Neuron (in vitro differentiated cells): ENCODE results near the gene KDELR3.

ENCODE experiments used
- H2AFZ ChIP-seq: one replicate; pipeline ENCODE4 v1.6.1; 2013; ENCODE audit warnings: low read depth, mild to moderate bottlenecking, inconsistent platforms, low read length, moderate library complexity
- H3K27me3 ChIP-seq: one replicate; pipeline ENCODE4 v1.6.1; 2013; ENCODE audit warnings: low read length; ENCODE audit not compliant: insufficient read depth
- H3K36me3 ChIP-seq: one replicate; pipeline ENCODE4 v1.6.1; 2013; ENCODE audit warnings: low read length; ENCODE audit not compliant: insufficient read depth
- H3K4me1 ChIP-seq: one replicate; pipeline ENCODE4 v1.6.1; 2013; ENCODE audit warnings: low read length; ENCODE audit not compliant: insufficient read depth
- H3K4me3 ChIP-seq: 2 replicates; pipeline ENCODE4 v1.5.1; 2013; ENCODE audit warnings: mild to moderate bottlenecking, low read length, moderate library complexity
- H3K9me3 ChIP-seq: one replicate; pipeline ENCODE4 v1.6.1; 2013; ENCODE audit warnings: low read length

KDELR3 gene

DNA sequence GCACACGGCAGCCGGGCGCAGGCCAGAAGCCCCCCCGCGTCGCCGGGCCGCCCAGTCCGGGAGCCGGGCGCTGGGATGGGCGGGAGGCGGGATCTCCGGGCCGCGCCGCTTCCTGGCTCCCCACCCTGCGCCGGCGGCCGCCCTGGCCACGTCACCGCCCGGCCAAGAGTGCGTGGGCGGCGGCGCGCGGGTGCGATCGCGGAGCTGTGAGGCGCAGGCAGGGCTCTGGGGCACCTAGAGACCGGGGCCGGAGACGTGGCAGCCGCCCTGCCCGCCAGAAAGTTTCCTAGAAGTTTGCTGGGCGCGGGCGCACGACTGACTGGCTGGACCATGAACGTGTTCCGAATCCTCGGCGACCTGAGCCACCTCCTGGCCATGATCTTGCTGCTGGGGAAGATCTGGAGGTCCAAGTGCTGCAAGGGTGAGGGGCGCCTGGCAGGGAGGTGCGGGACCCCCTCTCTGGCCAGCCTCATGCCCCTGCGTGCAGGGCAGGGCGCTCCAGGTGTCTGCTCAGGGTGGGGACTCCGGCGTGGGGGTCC lies at the start of gene KDELR3:
TSS of gene KDELR3 (plus strand) at position 193 of the 539 bp plus-strand sequence. CDS start at position 331, 138 bp downstream.
- Histone ChIP-seq H3K27me3 (peaks cover 43% of the 10 kb centered on the region), H3K4me3 (peak within 1 kb of the TSS; percentile 26), H3K36me3 (no peaks in the 10 kb centered on the region)

DNA sequence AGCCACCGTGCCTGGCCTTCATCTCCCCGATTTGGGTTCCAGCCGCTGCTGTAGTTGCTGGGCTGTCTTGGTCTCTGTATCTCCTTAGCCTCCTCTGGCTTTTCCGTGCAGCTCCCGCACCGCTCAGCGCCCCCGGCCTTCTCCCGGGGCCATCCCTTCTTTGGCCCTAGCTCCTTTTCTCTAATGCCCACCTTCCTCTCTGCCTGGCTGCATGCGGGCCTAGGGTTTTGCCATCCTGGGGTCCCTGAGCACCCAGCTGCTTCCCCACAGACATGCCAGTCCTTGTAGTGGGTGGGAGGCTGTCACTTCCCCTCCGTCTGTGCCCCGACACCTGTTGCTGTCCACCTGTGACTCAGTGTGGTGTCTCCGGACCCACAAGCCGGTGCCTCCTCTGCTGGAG lies 49.3 kb upstream of the KDELR3 start:
- H3K4me3 ChIP-seq = no peak overlapping the region
- H3K9me3 ChIP-seq = no peaks in the 10 kb centered on the region
- H3K27me3 ChIP-seq = peaks cover 14% of the 10 kb centered on the region
- no peaks in the 10 kb centered on the region for H3K36me3 ChIP-seq
- no peak overlapping the region for H2AFZ ChIP-seq
- peaks cover 11% of the 10 kb centered on the region for H3K4me1 ChIP-seq

More for the DNA sequence above, at the start of gene KDELR3:
- Histone ChIP-seq H2AFZ (peak within 1 kb of the TSS; percentile 37), H3K4me1 (peaks cover 25% of the 10 kb centered on the region), H3K9me3 (no peaks in the 10 kb centered on the region)

DNA sequence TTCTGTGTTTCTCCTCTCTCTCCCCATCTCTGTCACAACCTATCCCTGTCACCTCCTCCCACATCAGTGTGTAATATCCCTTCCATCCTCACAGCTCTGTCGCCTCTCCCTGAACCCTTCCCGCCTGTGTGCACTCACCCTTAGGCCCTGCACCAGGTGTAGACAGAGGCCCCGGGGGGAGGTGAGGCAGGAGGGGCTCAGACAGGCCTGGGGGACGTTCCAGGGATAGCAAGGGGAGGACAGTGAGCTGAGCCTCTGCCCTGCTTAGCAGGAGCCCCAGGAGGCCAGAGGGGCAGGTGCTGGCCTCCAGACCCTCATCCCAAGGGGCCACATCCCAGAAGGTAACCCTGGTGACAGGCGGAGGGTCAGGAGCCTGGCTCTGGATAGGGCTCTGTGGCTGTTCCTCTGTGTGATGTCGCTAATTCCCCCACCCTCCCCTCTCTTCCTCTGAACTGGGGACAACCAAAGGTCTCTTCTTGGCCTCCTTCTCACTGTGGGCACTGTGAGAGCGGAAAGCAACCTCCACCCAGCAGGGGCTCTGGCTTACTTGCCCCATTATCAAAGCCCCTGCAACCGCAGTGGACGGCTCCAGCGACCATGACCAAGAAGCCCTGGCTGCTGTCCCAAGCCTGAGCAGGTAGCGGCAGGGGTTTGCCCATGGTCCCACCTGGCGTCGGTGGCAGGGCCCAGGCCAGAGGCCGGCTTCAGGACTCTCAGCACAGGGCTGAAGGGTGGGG lies 48.6 kb upstream of the KDELR3 start:
- peaks cover 14% of the 10 kb centered on the region for H3K27me3 ChIP-seq
- no peaks in the 10 kb centered on the region for H3K36me3 ChIP-seq
- H3K4me3 ChIP-seq = no peak overlapping the region
- H3K4me1 ChIP-seq = peaks cover 11% of the 10 kb centered on the region
- H2AFZ ChIP-seq = no peak overlapping the region
- H3K9me3 ChIP-seq = no peaks in the 10 kb centered on the region

DNA sequence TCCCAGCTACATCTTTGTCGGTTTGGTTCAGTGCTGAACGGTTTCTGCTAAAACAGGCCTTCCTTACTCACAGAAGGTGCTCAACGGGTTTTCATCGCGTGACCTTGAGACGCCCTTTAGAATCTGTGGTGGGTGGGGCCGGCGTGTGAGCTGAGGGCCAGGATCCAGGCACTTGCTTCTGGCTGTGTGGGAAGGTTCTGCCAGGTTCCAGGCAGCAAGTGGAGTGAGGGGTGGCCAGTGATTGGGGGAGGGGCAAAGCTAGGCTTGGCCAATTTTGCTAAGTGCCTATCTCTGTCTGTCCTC lies 48.1 kb upstream of the KDELR3 start:
- no peak overlapping the region for H3K4me3 ChIP-seq
- peaks cover 11% of the 10 kb centered on the region for H3K4me1 ChIP-seq
- no peak overlapping the region for H2AFZ ChIP-seq
- no peaks in the 10 kb centered on the region for H3K36me3 ChIP-seq
- H3K9me3 ChIP-seq = no peaks in the 10 kb centered on the region
- peaks cover 14% of the 10 kb centered on the region for H3K27me3 ChIP-seq

DNA sequence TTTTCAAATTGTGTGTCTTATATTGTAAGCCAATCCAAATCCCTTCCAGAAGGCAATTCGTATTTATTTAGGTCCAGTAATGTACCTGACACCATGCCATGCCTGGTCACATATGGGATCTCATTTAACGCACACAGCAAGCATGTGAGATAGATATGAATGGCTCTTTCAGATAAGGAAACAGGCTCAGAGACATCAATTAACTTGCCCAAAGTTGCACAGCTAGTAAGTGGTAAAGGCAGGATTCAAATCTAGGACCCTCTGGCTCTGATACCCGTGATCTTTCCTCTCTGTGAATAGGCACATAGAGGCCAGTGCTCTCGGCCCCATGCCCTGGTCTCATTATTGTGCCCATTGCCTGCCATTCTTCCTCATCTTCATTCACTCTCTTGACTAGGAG lies 47.2 kb upstream of the KDELR3 start:
- H3K4me1 ChIP-seq = peaks cover 11% of the 10 kb centered on the region
- H3K4me3 ChIP-seq = no peak overlapping the region
- H2AFZ ChIP-seq = no peak overlapping the region
- peaks cover 8% of the 10 kb centered on the region for H3K27me3 ChIP-seq
- H3K9me3 ChIP-seq = no peaks in the 10 kb centered on the region
- no peaks in the 10 kb centered on the region for H3K36me3 ChIP-seq

DNA sequence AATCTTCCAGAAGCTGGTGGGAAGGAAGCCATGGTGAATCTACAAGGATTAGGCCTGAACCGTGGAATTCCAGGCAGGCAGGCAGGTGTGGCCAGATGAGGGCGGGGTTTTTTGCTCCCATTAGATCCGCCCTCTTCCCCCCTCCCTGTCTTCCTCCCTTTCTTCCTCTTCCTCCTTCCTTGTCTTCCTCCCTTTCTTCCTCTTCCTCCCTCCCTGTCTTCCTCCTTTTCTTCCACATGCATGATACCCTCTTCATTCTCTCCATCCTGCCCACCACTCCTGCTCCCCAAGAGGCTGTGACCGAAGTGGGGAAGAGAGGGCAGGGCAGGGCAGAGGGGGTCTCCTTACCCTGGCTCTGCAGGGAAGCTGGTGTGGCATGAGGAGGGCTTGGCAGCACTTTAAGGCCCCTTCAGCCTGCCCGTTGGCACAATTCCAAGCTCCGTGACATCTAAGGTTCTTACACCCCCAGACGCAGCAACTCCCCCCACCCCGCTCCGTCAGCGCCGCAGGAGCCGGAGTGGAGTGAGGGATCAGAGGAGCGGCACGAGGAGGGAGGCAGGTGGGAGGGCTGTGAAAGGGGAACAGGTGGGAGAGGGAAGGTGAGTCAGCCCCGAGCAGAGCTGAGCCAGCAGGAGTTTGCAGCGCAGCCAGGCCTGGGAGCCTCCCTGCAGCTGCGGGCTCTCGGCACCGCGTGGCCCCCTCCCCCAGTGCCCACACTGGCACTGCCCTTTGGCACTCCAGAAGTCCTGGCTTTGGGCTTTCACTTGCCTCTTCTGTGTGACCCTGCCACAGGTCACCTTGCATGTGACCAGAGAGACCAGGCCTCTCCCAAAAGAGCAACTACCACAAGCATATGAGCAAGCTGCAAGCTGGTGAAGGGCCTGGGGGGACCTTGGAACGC lies 45.0 kb upstream of the KDELR3 start:
- H2AFZ ChIP-seq = no peak overlapping the region
- no peak overlapping the region for H3K4me3 ChIP-seq
- no peaks in the 10 kb centered on the region for H3K36me3 ChIP-seq
- H3K4me1 ChIP-seq = peaks cover 11% of the 10 kb centered on the region
- H3K27me3 ChIP-seq = no peaks in the 10 kb centered on the region
- H3K9me3 ChIP-seq = no peaks in the 10 kb centered on the region

DNA sequence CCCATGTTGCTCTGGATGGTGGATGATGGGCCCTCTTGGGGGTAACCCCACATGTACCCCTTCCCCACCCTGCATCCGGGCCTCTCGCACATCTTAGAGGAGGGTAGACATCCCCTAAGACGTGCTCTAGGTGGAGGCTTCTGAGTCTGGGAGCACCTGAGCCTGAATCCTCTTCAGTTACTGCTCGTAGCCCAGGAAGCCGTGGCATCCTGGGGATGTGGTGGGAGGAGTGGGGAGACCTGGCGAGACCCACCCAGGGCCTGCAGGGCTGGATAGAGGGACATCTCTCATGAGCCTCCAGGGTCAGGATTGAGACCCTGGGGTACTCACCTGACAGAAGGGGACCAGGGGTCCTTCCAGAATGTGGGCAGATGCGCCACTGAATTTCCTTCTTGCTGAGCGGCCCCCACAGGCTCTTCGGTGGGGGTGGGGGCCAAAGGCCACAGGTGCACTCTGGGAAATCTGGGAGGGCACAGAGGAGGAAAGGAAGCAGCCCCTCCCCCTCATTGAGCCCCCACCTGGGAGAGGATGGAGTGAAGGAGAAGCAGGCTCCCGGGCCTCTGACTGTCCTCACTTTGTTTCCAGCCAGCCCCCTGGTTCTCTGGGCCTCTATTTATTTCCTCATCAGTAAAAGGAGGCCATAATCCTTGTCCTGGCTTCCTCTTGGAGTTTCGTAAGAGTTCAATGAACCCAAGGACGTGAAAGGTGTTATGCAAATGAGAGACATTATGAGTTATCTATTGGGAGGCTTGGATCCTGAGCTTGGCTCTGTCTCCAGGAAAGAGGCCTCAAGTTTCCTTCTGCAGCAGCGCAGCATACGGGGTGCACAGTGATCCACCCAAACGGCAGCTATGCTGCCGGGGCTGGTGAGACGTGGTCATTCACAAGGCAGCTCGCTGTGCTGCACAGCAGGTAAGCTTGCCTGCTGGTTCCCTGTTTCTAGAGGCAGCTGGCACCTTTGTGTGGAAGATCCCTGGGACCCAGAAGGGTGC lies 44.1 kb upstream of the KDELR3 start:
- H3K4me3 ChIP-seq = no peak overlapping the region

DNA sequence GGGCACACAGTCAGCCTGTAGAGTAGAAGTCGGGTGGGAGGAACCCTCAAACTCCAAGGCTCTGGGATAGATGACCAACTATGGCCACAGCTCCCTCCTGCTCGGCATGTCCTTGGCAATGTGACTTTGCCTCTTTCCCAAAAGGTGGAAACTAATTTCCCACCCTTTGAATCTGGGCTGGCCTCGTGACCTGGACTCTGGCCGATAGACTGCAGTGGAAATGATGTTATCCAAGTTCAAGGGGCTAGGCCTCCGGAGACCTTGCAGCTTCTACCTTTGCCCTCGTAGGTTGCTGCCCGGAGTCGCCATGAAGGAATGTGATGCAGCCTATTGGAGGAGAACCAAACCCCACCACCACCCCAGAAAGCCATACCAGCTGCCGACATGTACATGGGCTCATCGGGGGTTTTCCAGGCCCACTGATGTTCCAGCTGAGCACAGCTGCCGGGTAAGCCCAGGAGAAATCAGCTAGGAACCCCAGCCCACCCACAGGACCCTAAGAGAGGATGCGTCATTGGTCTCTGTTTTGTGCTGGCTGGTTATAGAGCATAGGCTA lies 43.3 kb upstream of the KDELR3 start:
- Histone ChIP-seq H3K36me3 (no peaks in the 10 kb centered on the region), H3K27me3 (no peaks in the 10 kb centered on the region), H3K4me1 (peaks cover 6% of the 10 kb centered on the region), H2AFZ (no peak overlapping the region), H3K9me3 (no peaks in the 10 kb centered on the region), H3K4me3 (no peak overlapping the region)

More for the DNA sequence above, 44.1 kb upstream of the KDELR3 start:
- Histone ChIP-seq H3K27me3 (no peaks in the 10 kb centered on the region), H2AFZ (no peak overlapping the region), H3K4me1 (peaks cover 11% of the 10 kb centered on the region), H3K36me3 (no peaks in the 10 kb centered on the region), H3K9me3 (no peaks in the 10 kb centered on the region)

DNA sequence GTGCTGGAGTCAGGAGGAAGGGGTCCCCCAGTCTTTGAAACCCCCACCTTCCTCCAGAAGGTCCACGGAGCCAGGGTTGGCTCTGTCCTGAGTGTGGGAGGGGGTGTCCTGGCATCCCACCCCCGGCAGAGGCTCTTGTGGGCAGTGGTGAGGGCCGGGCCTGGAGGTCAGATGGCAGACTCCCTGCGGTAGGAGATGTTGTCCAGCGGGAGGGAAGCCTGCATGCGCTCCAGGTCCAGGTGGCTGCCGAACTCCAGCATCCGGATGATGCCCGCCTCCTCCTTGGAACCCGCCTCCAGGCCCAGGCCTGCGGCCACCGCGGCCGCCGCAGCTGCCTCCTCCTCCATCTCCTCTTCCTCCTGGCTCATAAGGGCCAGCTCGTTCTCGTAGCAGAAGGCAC lies 41.3 kb upstream of the KDELR3 start:
- no peaks in the 10 kb centered on the region for H3K9me3 ChIP-seq
- no peak overlapping the region for H3K4me3 ChIP-seq
- H3K27me3 ChIP-seq = no peaks in the 10 kb centered on the region
- H3K4me1 ChIP-seq = peaks cover 12% of the 10 kb centered on the region
- H2AFZ ChIP-seq = no peak overlapping the region
- H3K36me3 ChIP-seq = no peaks in the 10 kb centered on the region

DNA sequence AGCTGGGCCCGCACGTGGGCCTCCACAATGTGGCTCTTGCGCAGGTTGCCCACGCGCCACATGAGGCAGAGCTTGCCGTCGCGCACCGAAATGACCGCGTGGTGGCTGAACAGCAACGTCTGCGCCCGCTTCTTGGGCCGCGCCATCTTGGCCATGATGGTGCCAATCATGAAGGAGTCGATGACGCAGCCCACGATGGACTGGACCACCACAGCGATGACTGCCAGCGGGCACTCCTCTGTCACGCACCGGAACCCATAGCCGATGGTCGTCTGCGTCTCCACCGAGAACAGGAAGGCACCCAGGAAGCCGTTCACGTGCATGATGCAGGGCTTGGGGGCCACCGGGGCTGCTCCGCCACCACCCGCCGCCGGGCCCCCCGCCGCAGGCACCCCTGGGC lies 40.4 kb upstream of the KDELR3 start:
- Histone ChIP-seq H3K27me3 (no peaks in the 10 kb centered on the region), H2AFZ (no peak overlapping the region), H3K4me1 (peaks cover 20% of the 10 kb centered on the region), H3K4me3 (no peak overlapping the region), H3K36me3 (no peaks in the 10 kb centered on the region), H3K9me3 (no peaks in the 10 kb centered on the region)

DNA sequence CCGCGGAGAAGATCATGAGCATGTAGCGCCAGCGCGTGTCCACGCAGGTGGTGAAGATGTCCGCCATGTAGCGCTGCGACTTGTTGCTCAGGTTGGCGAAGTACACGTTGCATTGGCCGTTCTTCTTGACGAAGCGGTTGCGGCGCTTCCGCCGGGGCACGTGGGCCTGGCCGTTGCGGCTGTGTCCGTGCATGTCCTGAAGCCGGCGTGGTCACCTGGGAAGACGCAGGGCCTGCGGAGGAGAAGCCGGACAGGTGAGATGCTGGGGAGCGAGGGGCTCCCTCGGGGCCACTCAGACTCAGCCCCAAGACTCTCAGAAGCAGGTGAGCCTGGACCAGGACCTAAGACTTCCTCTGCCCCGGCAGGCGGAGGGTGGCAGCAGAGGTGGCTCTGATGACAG lies 40.0 kb upstream of the KDELR3 start:
- H3K4me3 ChIP-seq = no peak overlapping the region
- H3K9me3 ChIP-seq = no peaks in the 10 kb centered on the region
- peaks cover 21% of the 10 kb centered on the region for H3K4me1 ChIP-seq
- H2AFZ ChIP-seq = no peak overlapping the region
- H3K36me3 ChIP-seq = no peaks in the 10 kb centered on the region
- no peaks in the 10 kb centered on the region for H3K27me3 ChIP-seq

DNA sequence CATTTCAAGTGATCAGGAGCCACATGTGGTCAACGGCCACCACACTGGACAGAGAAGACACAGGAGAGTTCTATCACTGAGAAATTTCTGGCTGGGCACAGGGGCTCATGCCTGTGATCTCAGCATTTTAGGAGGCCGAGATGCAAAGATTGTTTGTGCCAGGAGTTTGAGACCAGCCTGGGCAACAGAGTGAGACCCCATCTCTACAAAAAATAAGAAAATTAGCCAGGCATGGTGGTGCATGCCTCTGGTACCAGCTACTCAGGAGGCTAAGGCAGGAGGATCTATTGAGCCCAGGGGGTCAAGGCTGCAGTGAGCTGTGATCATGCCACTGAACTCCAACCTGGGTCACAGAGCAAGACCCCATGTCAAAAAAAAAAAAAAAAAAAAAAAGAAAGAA lies 39.2 kb upstream of the KDELR3 start:
- Histone ChIP-seq H2AFZ (no peak overlapping the region), H3K9me3 (no peaks in the 10 kb centered on the region), H3K4me1 (peaks cover 21% of the 10 kb centered on the region), H3K36me3 (no peaks in the 10 kb centered on the region), H3K4me3 (no peak overlapping the region), H3K27me3 (no peaks in the 10 kb centered on the region)
